HG03103 (cell line): Measurements from ENCODE around the gene VIPR2.

Source experiments
- ATAC-seq: cut with Tn5 transposase; IDR thresholded peaks from one replicate; pipeline ENCODE4 v1.9.1; 2021; ENCODE audit warnings: low read depth; ENCODE audit not compliant: unreplicated experiment

The VIPR2 gene

GRCh38 chr7:159068893-159069448 is 75.7 kb downstream of the VIPR2 start:
- no peak for ATAC-seq

- no peak for ATAC-seq
Measured at GRCh38 chr7:159068488-159068811, 76.2 kb downstream of the VIPR2 start.

- ATAC-seq = no peak
Measured at GRCh38 chr7:159067576-159068487, 76.8 kb downstream of the VIPR2 start.

- no peak for ATAC-seq
Measured at GRCh38 chr7:159066816-159067575, 77.7 kb downstream of the VIPR2 start.

GRCh38 chr7:159065852-159066480 is 78.7 kb downstream of the VIPR2 start:
- ATAC-seq = no peak

GRCh38 chr7:159064816-159065510 is 79.7 kb downstream of the VIPR2 start:
- ATAC-seq = no peak

- no peak for ATAC-seq
Measured at GRCh38 chr7:159064121-159064815, 80.4 kb downstream of the VIPR2 start.

- no peak for ATAC-seq
Measured at GRCh38 chr7:159063046-159063840, 81.4 kb downstream of the VIPR2 start.

- no peak for ATAC-seq
Measured at GRCh38 chr7:159062569-159062968, 82.1 kb downstream of the VIPR2 start.

- ATAC-seq = no peak
Measured at GRCh38 chr7:159061674-159062212, 82.9 kb downstream of the VIPR2 start.

GRCh38 chr7:159061209-159061608 is 83.5 kb downstream of the VIPR2 start:
- ATAC-seq = no peak

- no peak for ATAC-seq
Measured at GRCh38 chr7:159060440-159060839, 84.2 kb downstream of the VIPR2 start.

- ATAC-seq = no peak
Measured at GRCh38 chr7:159059629-159060028, 85.0 kb downstream of the VIPR2 start.

GRCh38 chr7:159057647-159058046 is 87.0 kb downstream of the VIPR2 start:
- no peak for ATAC-seq

- no peak for ATAC-seq
Measured at GRCh38 chr7:159056737-159057136, 87.9 kb downstream of the VIPR2 start.

GRCh38 chr7:159051916-159052315 is 92.8 kb downstream of the VIPR2 start:
- no peak for ATAC-seq

- no peak for ATAC-seq
Measured at GRCh38 chr7:159050704-159051103, 94.0 kb downstream of the VIPR2 start.

- ATAC-seq = no peak
Measured at GRCh38 chr7:159049266-159050025, 95.2 kb downstream of the VIPR2 start.
